Measurements from ENCODE around the gene NECTIN2.
"Not testable (repeated sequence)": the region's sequence is repeated elsewhere in the genome, so short reads cannot be mapped to it uniquely, and the experiment has no call there.

The NECTIN2 gene

DNA sequence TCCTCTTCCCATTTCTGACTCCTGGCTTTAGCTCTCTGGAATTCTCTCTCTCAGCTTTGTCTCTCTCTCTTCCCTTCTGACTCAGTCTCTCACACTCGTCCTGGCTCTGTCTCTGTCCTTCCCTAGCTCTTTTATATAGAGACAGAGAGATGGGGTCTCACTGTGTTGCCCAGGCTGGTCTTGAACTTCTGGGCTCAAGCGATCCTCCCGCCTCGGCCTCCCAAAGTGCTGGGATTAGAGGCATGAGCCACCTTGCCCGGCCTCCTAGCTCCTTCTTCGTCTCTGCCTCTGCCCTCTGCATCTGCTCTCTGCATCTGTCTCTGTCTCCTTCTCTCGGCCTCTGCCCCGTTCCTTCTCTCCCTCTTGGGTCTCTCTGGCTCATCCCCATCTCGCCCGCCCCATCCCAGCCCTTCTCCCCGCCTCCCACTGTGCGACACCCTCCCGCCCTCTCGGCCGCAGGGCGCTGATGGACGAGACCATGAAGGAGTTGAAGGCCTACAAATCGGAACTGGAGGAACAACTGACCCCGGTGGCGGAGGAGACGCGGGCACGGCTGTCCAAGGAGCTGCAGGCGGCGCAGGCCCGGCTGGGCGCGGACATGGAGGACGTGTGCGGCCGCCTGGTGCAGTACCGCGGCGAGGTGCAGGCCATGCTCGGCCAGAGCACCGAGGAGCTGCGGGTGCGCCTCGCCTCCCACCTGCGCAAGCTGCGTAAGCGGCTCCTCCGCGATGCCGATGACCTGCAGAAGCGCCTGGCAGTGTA, 62.2 kb downstream of the NECTIN2 start:
- DNase-seq (ENCODE audit: low read depth in 2 of 2): no peak

DNA sequence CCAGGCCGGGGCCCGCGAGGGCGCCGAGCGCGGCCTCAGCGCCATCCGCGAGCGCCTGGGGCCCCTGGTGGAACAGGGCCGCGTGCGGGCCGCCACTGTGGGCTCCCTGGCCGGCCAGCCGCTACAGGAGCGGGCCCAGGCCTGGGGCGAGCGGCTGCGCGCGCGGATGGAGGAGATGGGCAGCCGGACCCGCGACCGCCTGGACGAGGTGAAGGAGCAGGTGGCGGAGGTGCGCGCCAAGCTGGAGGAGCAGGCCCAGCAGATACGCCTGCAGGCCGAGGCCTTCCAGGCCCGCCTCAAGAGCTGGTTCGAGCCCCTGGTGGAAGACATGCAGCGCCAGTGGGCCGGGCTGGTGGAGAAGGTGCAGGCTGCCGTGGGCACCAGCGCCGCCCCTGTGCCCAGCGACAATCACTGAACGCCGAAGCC, 62.8 kb downstream of the NECTIN2 start:
- no peak for DNase-seq (ENCODE audit: low read depth in 2 of 2)

DNA sequence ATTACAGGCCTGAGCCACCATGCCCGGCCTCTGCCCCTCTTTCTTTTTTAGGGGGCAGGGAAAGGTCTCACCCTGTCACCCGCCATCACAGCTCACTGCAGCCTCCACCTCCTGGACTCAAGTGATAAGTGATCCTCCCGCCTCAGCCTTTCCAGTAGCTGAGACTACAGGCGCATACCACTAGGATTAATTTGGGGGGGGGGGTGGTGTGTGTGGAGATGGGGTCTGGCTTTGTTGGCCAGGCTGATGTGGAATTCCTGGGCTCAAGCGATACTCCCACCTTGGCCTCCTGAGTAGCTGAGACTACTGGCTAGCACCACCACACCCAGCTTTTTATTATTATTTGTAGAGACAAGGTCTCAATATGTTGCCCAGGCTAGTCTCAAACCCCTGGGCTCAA, 63.7 kb downstream of the NECTIN2 start:
- no peak for DNase-seq (ENCODE audit: low read depth in 2 of 2)

DNA sequence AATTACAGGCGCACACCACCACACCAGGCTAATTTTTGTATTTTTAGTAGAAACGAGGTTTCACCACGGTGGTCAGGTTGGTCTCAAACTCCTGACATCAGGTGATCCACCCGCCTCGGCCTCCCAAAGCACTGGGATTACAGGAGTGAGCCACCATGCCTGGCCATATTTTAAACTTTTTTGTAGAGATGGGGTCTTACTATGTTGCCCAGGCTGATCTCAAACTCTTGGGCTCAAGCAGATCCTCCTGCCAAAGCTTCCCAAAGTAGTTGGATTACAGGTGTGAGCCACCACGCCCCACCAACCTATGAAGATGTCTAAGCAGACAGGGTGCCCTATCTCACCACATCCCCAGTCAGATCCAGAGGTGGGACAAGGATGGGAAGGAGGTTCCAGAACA, 65.8 kb downstream of the NECTIN2 start:
- not testable (repeated sequence) for DNase-seq (ENCODE audit: low read depth in 2 of 2)

DNA sequence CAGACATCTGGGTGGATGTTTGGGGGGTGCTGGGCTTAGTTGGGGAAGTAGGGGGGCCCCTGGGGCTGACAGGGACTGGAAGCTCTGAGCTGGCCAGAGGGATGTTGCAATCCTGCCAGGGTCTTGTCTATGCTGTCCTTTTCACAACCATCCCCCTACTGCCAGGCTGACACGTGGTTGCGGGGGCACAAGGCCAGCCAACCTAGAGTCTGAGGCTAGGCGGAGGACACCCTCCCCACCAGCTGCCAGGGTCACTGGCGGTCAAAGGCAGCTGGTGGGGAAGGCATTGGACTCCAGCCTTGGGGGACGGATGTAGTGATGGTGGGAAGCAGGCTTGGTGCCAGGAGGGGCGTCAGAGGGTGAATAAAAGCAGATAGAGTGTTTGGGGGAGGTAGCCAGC, 66.8 kb downstream of the NECTIN2 start:
- no peak for DNase-seq (ENCODE audit: low read depth in 2 of 2)

DNA sequence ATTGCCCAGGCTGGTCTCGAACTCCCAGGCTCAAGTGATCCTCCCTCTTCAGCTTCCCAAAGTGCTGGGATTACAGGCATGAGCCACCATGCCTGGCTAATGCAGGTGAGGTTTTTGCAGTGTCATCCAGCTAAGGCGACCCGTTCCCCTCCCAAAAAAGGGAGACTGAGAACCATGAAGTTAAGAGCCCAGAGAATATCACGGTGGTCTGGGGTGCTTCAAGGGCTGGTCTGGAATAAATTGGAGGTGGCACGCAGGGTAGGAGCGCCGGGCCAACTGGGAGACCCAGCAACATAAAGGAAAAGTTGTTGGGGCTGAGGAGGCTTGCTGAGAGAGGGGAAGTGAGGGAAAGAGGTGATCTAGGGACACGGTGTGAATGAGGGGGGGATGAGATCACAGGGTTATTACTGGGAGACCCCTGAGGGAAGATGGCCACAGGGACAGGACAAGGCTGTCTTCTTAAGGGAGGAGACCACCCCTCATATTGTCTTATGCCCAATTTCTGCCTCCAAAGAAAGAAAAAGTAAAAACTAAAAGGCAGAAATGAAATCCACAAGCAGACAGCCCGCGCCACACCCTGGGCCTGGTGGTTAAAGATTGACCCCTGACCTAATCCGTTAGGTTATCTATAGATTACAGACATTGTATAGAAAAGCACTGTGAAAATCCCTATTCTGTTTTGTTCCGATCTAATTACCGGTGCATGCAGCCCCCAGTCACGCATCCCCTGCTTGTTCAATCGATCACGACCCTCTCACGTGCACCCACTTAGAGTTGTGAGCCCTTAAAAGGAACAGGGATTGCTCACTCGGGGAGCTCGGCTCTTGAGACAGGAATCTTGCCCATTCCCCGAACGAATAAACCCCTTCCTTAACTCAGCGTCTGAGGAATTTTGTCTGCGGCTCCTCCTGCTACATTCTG, 67.7 kb downstream of the NECTIN2 start:
- DNase-seq (ENCODE audit: low read depth in 2 of 2): not testable (repeated sequence)

DNA sequence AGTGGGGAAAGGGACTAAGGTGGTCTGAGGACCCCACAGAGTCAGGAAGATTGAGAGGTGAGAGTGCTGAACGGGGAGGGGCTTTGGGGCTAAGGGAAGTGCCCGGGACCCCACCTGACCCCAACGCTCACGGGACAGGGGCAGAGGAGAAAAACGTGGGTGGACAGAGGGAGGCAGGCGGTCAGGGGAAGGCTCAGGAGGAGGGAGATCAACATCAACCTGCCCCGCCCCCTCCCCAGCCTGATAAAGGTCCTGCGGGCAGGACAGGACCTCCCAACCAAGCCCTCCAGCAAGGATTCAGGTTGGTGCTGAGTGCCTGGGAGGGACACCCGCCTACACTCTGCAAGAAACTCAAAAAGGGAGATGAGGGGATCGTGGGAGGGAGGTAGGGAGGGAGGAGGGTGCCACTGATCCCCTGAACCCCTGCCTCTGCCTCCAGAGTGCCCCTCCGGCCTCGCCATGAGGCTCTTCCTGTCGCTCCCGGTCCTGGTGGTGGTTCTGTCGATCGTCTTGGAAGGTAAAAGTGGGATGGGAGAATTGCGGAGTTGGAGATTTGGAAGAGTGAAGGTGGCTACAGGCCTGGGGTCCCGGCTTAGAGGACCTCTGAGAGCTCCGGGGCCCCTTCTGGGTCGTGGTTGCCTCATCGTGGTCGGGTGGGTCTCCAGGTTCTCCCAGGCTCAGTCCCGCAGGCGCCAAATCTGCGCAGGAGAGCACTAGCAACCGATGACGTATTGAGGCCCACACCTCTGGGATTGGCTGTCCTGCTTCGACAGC, 68.5 kb downstream of the NECTIN2 start, which contains the start of gene APOC1:
APOC1 (plus strand) TSS at position 176 of the 774 bp plus-strand sequence; CDS start at position 460, 284 bp downstream.
- peak; percentile 65 for DNase-seq (ENCODE audit: low read depth in 2 of 2)

DNA sequence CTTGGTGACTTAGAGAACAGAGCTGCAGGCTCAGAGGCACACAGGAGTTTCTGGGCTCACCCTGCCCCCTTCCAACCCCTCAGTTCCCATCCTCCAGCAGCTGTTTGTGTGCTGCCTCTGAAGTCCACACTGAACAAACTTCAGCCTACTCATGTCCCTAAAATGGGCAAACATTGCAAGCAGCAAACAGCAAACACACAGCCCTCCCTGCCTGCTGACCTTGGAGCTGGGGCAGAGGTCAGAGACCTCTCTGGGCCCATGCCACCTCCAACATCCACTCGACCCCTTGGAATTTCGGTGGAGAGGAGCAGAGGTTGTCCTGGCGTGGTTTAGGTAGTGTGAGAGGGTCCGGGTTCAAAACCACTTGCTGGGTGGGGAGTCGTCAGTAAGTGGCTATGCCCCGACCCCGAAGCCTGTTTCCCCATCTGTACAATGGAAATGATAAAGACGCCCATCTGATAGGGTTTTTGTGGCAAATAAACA, 78.2 kb downstream of the NECTIN2 start:
- no peak for DNase-seq (ENCODE audit: low read depth in 2 of 2)

DNA sequence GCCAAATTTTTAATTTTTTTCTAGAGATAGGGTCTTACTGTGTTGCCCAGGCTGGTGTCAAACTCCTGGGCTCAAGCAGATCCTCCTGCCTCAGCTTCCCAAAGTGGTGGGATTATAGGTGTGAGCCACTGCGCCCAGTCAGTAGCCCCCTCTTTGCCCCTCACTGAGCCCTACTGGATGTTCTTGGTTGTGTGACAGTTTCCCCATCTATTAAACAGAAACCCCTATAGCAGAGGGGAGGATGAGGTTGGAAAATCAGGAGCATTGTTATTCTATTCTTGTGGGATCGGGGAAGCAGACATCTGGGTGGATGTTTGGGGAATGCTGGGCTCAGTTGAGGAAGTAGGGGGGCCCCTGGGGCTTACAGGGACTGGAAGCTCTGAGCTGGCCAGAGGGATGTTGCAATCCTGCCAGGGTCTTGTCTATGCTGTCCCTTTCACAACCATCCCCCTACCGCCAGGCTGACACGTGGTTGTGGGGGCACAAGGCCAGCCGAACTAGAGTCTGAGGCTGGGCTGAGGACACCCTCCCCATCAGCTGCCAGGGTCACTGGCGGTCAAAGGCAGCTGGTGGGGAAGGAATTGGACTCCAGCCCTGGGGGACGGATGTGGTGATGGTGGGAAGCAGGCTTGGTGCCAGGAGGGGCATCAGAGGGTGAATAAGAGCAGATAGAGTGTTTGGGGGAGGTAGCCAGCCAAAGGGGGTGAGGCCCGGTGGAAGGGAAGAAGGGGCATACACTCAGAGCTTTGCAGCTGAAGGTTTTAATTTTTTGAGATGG, 79.2 kb downstream of the NECTIN2 start:
- peak in 1 of 2 experiments; percentile 22 for DNase-seq (ENCODE audit: low read depth in 2 of 2)

DNA sequence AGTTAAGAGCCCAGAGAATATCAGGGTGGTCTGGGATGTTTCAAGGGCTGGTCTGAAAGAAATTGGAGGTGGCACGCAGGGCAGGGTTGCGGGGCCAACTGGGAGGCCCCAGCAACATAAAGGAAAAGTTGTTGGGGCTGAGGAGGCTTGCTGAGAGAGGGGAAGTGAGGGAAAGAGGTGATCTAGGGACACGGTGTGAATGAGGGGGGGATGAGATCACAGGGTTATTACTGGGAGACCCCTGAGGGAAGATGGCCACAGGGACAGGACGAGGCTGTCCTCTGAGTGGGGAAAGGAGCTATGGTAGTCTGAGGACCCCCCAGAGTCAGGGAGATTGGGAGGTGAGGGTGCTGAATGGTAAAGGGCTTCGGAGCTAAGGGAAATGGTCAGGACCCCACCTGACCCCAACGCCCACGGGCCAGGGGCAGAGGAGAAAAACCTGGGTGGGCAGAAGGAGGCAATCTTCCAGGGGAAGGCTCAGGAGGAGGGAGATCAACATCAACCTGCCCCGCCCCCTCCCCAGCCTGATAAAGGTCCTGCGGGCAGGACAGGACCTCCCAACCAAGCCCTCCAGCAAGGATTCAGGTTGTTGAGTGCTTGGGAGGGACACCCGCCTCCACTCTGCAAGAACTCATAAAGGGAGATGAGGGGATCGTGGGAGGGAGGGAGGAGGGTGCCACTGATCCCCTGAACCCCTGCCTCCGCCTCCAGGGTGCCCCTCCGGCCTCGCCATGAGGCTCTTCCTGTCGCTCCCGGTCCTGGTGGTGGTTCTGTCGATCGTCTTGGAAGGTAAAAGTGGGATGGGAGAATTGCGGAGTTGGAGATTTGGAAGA, 80.4 kb downstream of the NECTIN2 start:
- DNase-seq (ENCODE audit: low read depth in 2 of 2): not testable (repeated sequence)

DNA sequence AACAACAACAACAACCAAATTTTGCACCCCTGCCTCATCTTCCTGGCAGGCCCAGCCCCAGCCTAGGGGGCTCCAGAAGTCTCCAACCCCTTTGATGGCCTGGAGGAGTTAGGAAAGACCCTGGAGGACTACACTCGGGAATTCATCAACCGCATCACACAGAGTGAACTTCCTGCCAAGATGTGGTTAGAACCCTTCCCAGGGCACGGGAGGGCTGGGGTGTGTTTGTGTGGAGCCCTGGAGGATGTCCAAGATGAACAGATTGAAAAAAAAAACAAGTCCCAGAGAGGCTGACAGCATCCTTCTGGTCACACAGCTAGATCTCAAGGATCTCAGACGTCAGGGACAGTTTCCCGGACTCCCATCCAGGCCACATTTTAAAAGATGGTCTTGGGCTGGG, 81.6 kb downstream of the NECTIN2 start:
- peak; percentile 24 to 34 for DNase-seq (ENCODE audit: low read depth in 2 of 2)

DNA sequence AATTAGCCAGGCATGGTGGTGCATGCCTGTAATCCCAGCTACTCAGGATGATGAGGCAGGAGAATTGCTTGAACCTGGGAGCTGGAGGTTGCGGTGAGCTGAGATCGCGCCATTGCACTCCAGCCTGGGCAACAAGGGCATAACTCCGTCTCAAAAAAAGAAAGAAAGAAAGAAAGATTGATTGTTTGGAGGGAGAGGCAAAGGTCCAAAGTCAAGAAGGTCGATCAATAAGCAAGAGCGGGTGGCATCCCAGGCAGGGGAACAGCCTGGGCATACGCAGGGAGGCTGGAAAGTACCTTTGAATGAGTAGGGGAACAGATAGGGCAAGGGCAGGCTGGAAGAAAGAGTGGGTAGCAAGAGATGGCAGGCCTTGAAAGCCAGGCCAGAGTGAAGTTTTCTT, 84.0 kb downstream of the NECTIN2 start:
- DNase-seq (ENCODE audit: low read depth in 2 of 2): no peak

DNA sequence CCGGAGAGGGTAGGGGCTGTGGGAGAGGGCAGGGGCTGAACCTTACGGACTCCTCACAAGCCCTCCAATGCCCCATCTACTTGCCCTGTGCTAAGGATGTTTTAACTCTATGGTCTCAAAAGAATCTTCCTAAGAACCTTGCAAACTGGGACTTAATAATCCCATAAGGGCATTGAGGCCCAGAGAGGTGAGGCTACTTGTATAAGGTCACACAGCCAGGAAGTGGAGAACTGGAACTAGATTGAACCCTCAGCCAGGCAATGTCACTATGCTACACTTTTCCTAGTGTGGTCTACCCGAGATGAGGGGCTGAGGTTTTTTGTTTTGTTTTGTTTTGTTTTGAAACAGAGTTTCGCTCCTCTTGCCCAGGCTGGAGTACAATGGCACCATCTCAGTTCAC, 85.4 kb downstream of the NECTIN2 start:
- no peak for DNase-seq (ENCODE audit: low read depth in 2 of 2)
